A549 (cell line): ENCODE measurements around the gene CCDC14.

ENCODE experiments used
- CHD2 ChIP-seq: fragments of 150-350 bp; IDR thresholded peaks from 2 replicates; pipeline ENCODE4 v1.6.1; 2014; ENCODE audit warnings: low read length; ENCODE audit not compliant: partially characterized antibody
- CTCF ChIP-seq: fragments of >200 bp; sonication (Bioruptor Twin); formaldehyde crosslinking; IDR thresholded peaks from 3 replicates; pipeline ENCODE4 v1.5.1; 2016
- ESRRA ChIP-seq: fragments of 150-350 bp; IDR thresholded peaks from 2 replicates; pipeline ENCODE4 v1.6.1; 2014; ENCODE audit warnings: mild to moderate bottlenecking, low read length, borderline replicate concordance
- TF ChIP-seq, protein P1 (sequence below): IDR thresholded peaks from 2 replicates; pipeline ENCODE4 v1.6.1; 2012

GRCh38 chr3:123951522-123952447 lies 9.2 kb downstream of the CCDC14 start:
- TF ChIP-seq CHD2 (no peak), CTCF (no peak), ESRRA (no peak)
- TF ChIP-seq, protein P1, sequence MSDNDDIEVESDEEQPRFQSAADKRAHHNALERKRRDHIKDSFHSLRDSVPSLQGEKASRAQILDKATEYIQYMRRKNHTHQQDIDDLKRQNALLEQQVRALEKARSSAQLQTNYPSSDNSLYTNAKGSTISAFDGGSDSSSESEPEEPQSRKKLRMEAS: no peak
